CD4-positive, alpha-beta memory T cell (primary cell): ENCODE measurements around the gene C11orf24. TPM values are rescaled to one million over a fixed set of nuclear protein-coding genes. Genes with fewer than 3 reads are reported as not detected.

Experiments used
- CTCF ChIA-PET: fragments of 350-600 bp; sonication (Branson Sonifier 250); formaldehyde crosslinking; loops from one replicate; lab custom pipeline; 2021; ENCODE audit warnings: inconsistent platforms; ENCODE audit not compliant: partially characterized antibody; lab: Charles Lee
- POLR2A ChIA-PET: fragments of 350-600 bp; sonication (Branson Sonifier 250); formaldehyde crosslinking; loops from one replicate; lab custom pipeline; 2021; ENCODE audit not compliant: partially characterized antibody; lab: Charles Lee
- DNase-seq, 5 donors: peaks; one replicate each; pipeline versions ENCODE4 v3.0.0 to v3.0.0-alpha.2; 2020 to 2022; ENCODE audit warnings: mixed read lengths in 1 of 5
- H3K27ac ChIP-seq: one replicate; pipeline ENCODE4 v1.7.0; 2013; ENCODE audit warnings: low read depth, low read length
- H3K27me3 ChIP-seq: 2 replicates; pipeline ENCODE4 v1.7.0; 2013; ENCODE audit warnings: mild to moderate bottlenecking, low read length, moderate library complexity; ENCODE audit not compliant: insufficient read depth
- H3K36me3 ChIP-seq: 2 replicates; pipeline ENCODE4 v1.7.0; 2013; ENCODE audit warnings: mild to moderate bottlenecking, low read length, moderate library complexity; ENCODE audit not compliant: insufficient read depth
- H3K4me1 ChIP-seq: 2 replicates; pipeline ENCODE4 v1.7.0; 2013; ENCODE audit warnings: mild to moderate bottlenecking, low read length, moderate library complexity; ENCODE audit not compliant: insufficient read depth
- H3K4me3 ChIP-seq, 2 donors: one replicate each; pipeline ENCODE4 v1.7.0; 2013; ENCODE audit warnings: low read length in 2 of 2, mild to moderate bottlenecking in 1 of 2
- H3K9me3 ChIP-seq, 2 donors: one replicate each; pipeline ENCODE4 v1.7.0; 2013; ENCODE audit warnings: low read length in 2 of 2, control low read depth in 1 of 2; ENCODE audit not compliant: control insufficient read depth in 1 of 2
- H3K27ac Mint-ChIP-seq, 7 donors: one replicate each; pipeline ENCODE4 v1.8.0; 2020 to 2021; ENCODE audit warnings: mixed read lengths in 7 of 7, mild to moderate bottlenecking in 6 of 7, inconsistent platforms in 3 of 7, moderate library complexity in 3 of 7
- H3K27me3 Mint-ChIP-seq, 2 donors: one replicate each; pipeline ENCODE4 v1.8.0; 2020 to 2021; ENCODE audit warnings: mixed read lengths in 2 of 2
- H3K36me3 Mint-ChIP-seq, 2 donors: one replicate each; pipeline ENCODE4 v1.8.0; 2020 to 2021; ENCODE audit warnings: mixed read lengths in 2 of 2, inconsistent platforms in 1 of 2, mild to moderate bottlenecking in 1 of 2
- H3K4me1 Mint-ChIP-seq, 4 donors: one replicate each; pipeline ENCODE4 v1.8.0; 2020 to 2021; ENCODE audit warnings: mixed read lengths in 4 of 4, mild to moderate bottlenecking in 1 of 4
- H3K4me3 Mint-ChIP-seq, 8 donors: one replicate each; pipeline ENCODE4 v1.8.0; 2020 to 2021; ENCODE audit warnings: mixed read lengths in 8 of 8, mild to moderate bottlenecking in 7 of 8, moderate library complexity in 6 of 8, inconsistent platforms in 3 of 8
- H3K9me3 Mint-ChIP-seq, 8 donors: one replicate each; pipeline ENCODE4 v1.8.0; 2020 to 2021; ENCODE audit warnings: mixed read lengths in 8 of 8, mild to moderate bottlenecking in 5 of 8, inconsistent platforms in 3 of 8, moderate library complexity in 1 of 8
- intact Hi-C: fragments of 100-400 bp; cut with micrococcal nuclease; formaldehyde crosslinking; loops from one replicate; pipeline ENCODE4 v1.15.1; 2023
- polyA plus RNA-seq, 2 donors: library from polyadenylated mRNA; unstranded; fragments of 300-500 nt; fragmentation: Illumina TruSeq; gene quantifications; one replicate each; pipeline ENCODE4 v1.2.3, GENCODE V29; 2021
- total RNA-seq, 2 experiments: library from RNA; stranded (reverse); gene quantifications; one replicate each; pipeline ENCODE4 v1.2.3, GENCODE V29; 2021

Gene C11orf24
- total and polyA plus RNA-seq, 4 experiments from 2014 or later: 7.7 to 20.3 (median 18.4) TPM

DNA sequence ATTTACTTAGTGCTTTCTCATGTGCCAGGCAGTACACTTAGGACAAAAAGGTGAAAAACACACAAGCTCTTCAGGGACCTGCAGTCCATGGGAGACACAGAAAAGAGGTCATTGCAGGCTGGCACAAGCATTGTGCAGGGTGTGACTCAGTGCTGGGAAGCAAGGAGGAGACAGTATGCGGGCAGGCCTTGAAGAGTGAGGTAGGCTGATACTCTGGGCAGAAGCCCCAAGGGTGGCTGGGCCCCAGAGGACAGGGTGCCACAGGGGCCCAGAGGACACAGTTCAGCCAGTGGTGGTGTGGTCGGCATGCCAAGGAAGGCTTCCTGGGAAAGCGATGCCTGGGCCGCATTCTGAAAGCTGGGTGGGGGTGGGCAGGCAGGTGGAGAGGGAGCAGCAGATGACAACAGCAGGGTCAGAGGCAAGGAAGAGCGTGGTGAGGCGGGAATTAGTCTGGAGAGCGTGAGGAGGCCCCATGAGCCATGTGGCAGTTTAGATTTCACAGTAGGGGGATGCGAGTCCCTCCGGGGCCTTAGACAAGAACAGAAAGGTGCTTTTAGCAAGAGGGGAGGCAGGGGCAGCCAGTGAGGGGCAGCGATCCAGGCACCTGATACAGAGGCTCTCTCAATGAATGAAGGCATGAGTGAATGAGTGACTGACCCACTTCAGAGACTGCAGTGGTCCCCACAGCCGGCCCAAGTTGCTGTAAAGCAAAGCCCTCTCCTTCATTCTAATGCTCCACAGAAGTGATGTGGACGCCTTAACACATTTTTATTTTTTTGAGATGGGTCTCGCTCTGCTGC, 6.8 kb downstream of the C11orf24 start:
- DNase-seq: no peak
- Histone ChIP-seq H3K4me1 (no peaks in the 10 kb centered on the region), H3K36me3 (peaks cover 16% of the 10 kb centered on the region), H3K27ac (no peak overlapping the region), H3K4me3 (no peak overlapping the region), H3K27me3 (no peaks in the 10 kb centered on the region), H3K9me3 (no peaks in the 10 kb centered on the region)
- ChIA-PET CTCF (interaction anchor here (0.8 to 2.9 kb wide), 4 partner anchors 8 to 56 kb away, joined by 3 to 10 read pairs (median 4); no protein-coding TSS in a partner anchor), POLR2A (no interaction called here)
- peaks cover 9 to 21% (median 11%) of the 10 kb centered on the region in 4 donors for H3K4me1 Mint-ChIP-seq
- no peak overlapping the region for H3K27ac Mint-ChIP-seq
- H3K9me3 Mint-ChIP-seq: no peaks in the 10 kb centered on the region
- peaks cover 26 to 44% of the 10 kb centered on the region in 2 donors for H3K36me3 Mint-ChIP-seq
- intact Hi-C loops: no loop called here
- H3K4me3 Mint-ChIP-seq: no peak overlapping the region
- no peaks in the 10 kb centered on the region for H3K27me3 Mint-ChIP-seq

GRCh38 chr11:68264244-68264643, 7.5 kb downstream of the C11orf24 start:
- no peak for DNase-seq
- peak overlapping the region in 1 of 7 donors; percentile 32 for H3K27ac Mint-ChIP-seq
- H3K9me3 ChIP-seq: no peaks in the 10 kb centered on the region
- intact Hi-C loops: no loop called here
- peaks cover 5 to 14% (median 7%) of the 10 kb centered on the region in 4 donors for H3K4me1 Mint-ChIP-seq
- no peak overlapping the region for H3K4me3 ChIP-seq
- H3K27me3 Mint-ChIP-seq: no peaks in the 10 kb centered on the region
- no peaks in the 10 kb centered on the region for H3K27me3 ChIP-seq
- no peak overlapping the region for H3K4me3 Mint-ChIP-seq
- ChIA-PET POLR2A (no interaction called here), CTCF (interaction anchor here (1.3 kb wide), 1 partner anchor 32 kb away, joined by 4 read pairs; no protein-coding TSS in a partner anchor)
- H3K27ac ChIP-seq: no peak overlapping the region
- H3K4me1 ChIP-seq: no peaks in the 10 kb centered on the region
- peaks cover 26 to 44% of the 10 kb centered on the region in 2 donors for H3K36me3 Mint-ChIP-seq
- no peaks in the 10 kb centered on the region for H3K9me3 Mint-ChIP-seq
- H3K36me3 ChIP-seq: peaks cover 16% of the 10 kb centered on the region

- Mint-ChIP-seq H3K36me3 (peaks cover 26 to 44% of the 10 kb centered on the region in 2 donors), H3K27ac (no peak overlapping the region), H3K27me3 (no peaks in the 10 kb centered on the region), H3K4me1 (peaks cover 0 to 7% (median 2%) of the 10 kb centered on the region in 4 donors), H3K4me3 (no peak overlapping the region), H3K9me3 (no peaks in the 10 kb centered on the region)
- H3K4me1 ChIP-seq: no peaks in the 10 kb centered on the region
- intact Hi-C loops: no loop called here
- no peak for DNase-seq
- H3K4me3 ChIP-seq: no peak overlapping the region
- no peak overlapping the region for H3K27ac ChIP-seq
- ChIA-PET POLR2A (no interaction called here), CTCF (interaction anchor here (1.3 kb wide), 1 partner anchor 33 kb away, joined by 4 read pairs; no protein-coding TSS in a partner anchor)
- no peaks in the 10 kb centered on the region for H3K9me3 ChIP-seq
- H3K36me3 ChIP-seq: peaks cover 16% of the 10 kb centered on the region
- no peaks in the 10 kb centered on the region for H3K27me3 ChIP-seq
Observed at GRCh38 chr11:68263444-68264035, 8.2 kb downstream of the C11orf24 start.

GRCh38 chr11:68262544-68262827, 9.3 kb downstream of the C11orf24 start:
- ChIA-PET CTCF (no interaction called here), POLR2A (no interaction called here)
- peaks cover 5% of the 10 kb centered on the region for H3K4me1 ChIP-seq
- H3K9me3 ChIP-seq: no peaks in the 10 kb centered on the region
- Mint-ChIP-seq H3K4me1 (peaks cover 2 to 9% (median 3%) of the 10 kb centered on the region in 4 donors), H3K27ac (peak overlapping the region in 1 of 7 donors; percentile 30), H3K9me3 (no peaks in the 10 kb centered on the region), H3K36me3 (peaks cover 26 to 43% of the 10 kb centered on the region in 2 donors), H3K27me3 (no peaks in the 10 kb centered on the region), H3K4me3 (no peak overlapping the region)
- no peak overlapping the region for H3K4me3 ChIP-seq
- no peaks in the 10 kb centered on the region for H3K27me3 ChIP-seq
- H3K27ac ChIP-seq: no peak overlapping the region
- H3K36me3 ChIP-seq: peaks cover 13% of the 10 kb centered on the region
- no peak for DNase-seq
- intact Hi-C loops: no loop called here

DNA sequence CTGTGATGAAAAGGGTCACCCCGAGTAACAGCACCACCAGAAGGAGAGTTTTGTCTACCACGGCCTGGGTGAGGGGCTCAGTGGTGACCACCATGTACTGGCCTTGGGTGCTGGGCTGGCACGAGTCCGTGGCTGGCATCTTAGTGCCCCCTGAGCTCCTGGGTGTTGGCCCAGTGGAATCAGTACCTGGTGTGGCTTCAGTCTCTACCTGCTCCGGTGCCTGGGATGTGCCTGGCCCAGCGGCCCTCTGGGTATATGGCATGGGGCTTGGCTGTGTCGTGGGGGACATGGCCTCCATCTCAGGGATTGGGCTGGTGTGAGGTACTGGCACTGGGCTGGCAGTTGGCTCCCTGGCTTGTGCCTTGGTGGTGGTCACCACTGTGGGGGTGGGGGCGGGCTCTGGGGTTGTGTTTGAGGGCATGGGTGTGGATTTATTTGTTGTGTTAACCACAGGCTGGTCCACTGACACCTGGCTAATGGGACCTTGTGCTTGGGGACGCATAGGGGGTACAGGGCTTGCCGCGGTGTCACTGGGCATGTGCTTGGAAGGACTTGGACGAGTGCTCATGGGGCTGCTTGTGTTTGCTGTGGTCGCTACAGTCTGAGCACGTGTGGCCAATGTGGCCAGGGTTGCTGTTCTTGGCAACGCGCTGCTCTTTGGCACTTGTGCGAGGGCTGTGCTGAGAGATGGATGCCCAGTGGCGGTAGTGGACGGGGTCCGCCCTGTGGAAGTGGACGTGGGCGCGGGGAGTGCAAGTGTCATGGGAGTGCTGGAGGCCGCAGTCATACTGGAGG, 9.8 kb downstream of the C11orf24 start:
- peaks cover 12% of the 10 kb centered on the region for H3K36me3 ChIP-seq
- no peak for DNase-seq
- Mint-ChIP-seq H3K27ac (peak overlapping the region in 3 of 7 donors; percentile 30 to 65 (median 62)), H3K36me3 (peaks cover 26 to 39% of the 10 kb centered on the region in 2 donors), H3K4me3 (no peak overlapping the region), H3K4me1 (peaks cover 2 to 12% (median 5%) of the 10 kb centered on the region in 4 donors), H3K27me3 (no peaks in the 10 kb centered on the region), H3K9me3 (no peaks in the 10 kb centered on the region)
- H3K27me3 ChIP-seq: no peaks in the 10 kb centered on the region
- intact Hi-C loops: no loop called here
- ChIA-PET CTCF (interaction anchor here (11.4 kb wide), 1 partner anchor 36 kb away, joined by 273 read pairs; no protein-coding TSS in a partner anchor), POLR2A (no interaction called here)
- H3K4me3 ChIP-seq: no peak overlapping the region
- H3K9me3 ChIP-seq: no peaks in the 10 kb centered on the region
- H3K4me1 ChIP-seq: peaks cover 7% of the 10 kb centered on the region
- H3K27ac ChIP-seq: no peak overlapping the region

DNA sequence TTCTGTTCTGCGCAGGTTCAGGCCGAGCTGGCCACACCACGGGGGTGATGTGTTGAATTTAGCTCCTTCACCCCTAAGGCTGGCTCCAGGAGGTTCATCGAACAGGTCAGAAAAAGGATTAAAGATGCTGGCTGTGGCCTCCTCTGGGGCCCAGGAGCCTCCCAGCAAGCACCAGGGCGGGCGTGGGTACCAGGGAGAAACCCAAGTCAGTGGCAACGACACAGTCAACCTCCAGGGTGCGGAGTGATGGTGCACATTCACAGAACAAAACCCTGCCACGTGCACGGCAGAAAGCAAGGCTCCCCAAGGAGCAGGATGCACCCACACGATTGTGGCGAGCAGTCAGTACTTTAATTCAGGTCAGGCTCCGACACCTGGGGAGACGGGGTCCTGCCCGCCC, 10.8 kb downstream of the C11orf24 start:
- intact Hi-C loops: no loop called here
- no peak for DNase-seq
- no peak overlapping the region for H3K27ac ChIP-seq
- Mint-ChIP-seq H3K4me3 (no peak overlapping the region), H3K9me3 (no peaks in the 10 kb centered on the region), H3K36me3 (peaks cover 26 to 33% of the 10 kb centered on the region in 2 donors), H3K4me1 (peaks cover 2 to 12% (median 5%) of the 10 kb centered on the region in 4 donors), H3K27ac (no peak overlapping the region), H3K27me3 (no peaks in the 10 kb centered on the region)
- no peak overlapping the region for H3K4me3 ChIP-seq
- H3K27me3 ChIP-seq: no peaks in the 10 kb centered on the region
- peaks cover 7% of the 10 kb centered on the region for H3K4me1 ChIP-seq
- no peaks in the 10 kb centered on the region for H3K9me3 ChIP-seq
- peaks cover 3% of the 10 kb centered on the region for H3K36me3 ChIP-seq
- ChIA-PET CTCF (interaction anchor here (11.4 kb wide), 1 partner anchor 37 kb away, joined by 273 read pairs; no protein-coding TSS in a partner anchor), POLR2A (interaction anchor here (0.7 kb wide), 1 partner anchor 38 kb away, joined by 3 read pairs; no protein-coding TSS in a partner anchor)
